Measurements from ENCODE around the gene SYNE1.
"Not testable (repeated sequence)": the region's sequence is repeated elsewhere in the genome, so short reads cannot be mapped to it uniquely, and the experiment has no call there.

Gene SYNE1

GRCh38 chr6:152086223-152086873 lies 550.8 kb downstream of the SYNE1 start:
- in situ Hi-C loops (cut with MboI; ENCODE audit: low sequenced_read_pairs, unreplicated experiment): no loop called here
- no peak for DNase-seq (ENCODE audit: low spot score)

GRCh38 chr6:152085451-152085921 lies 551.7 kb downstream of the SYNE1 start:
- TF ChIP-seq CTCF (IDR thresholded peaks at IDR 0.05; ENCODE audit: borderline replicate concordance, control extremely low read depth, extremely low read depth, insufficient read depth, missing control alignments): no peak
- in situ Hi-C loops (cut with MboI; ENCODE audit: low sequenced_read_pairs, unreplicated experiment): no loop called here
- DNase-seq (ENCODE audit: low spot score): no peak

More at GRCh38 chr6:152086223-152086873, 550.8 kb downstream of the SYNE1 start:
- TF ChIP-seq CTCF (IDR thresholded peaks at IDR 0.05; ENCODE audit: borderline replicate concordance, control extremely low read depth, extremely low read depth, insufficient read depth, missing control alignments): no peak

- in situ Hi-C loops (cut with MboI; ENCODE audit: low sequenced_read_pairs, unreplicated experiment): no loop called here
- no peak for DNase-seq (ENCODE audit: low spot score)
- no peak for TF ChIP-seq CTCF (IDR thresholded peaks at IDR 0.05; ENCODE audit: borderline replicate concordance, control extremely low read depth, extremely low read depth, insufficient read depth, missing control alignments)
These were observed 558.4 kb downstream of the SYNE1 start for GRCh38 chr6:152078804-152079203.

- TF ChIP-seq CTCF (IDR thresholded peaks at IDR 0.05; ENCODE audit: borderline replicate concordance, control extremely low read depth, extremely low read depth, insufficient read depth, missing control alignments): no peak
- no peak for DNase-seq (ENCODE audit: low spot score)
- in situ Hi-C loops (cut with MboI; ENCODE audit: low sequenced_read_pairs, unreplicated experiment): no loop called here
These were observed 559.2 kb downstream of the SYNE1 start for GRCh38 chr6:152078001-152078400.

GRCh38 chr6:152076242-152076641 lies 560.9 kb downstream of the SYNE1 start:
- in situ Hi-C loops (cut with MboI; ENCODE audit: low sequenced_read_pairs, unreplicated experiment); DNase-seq (ENCODE audit: low spot score): not testable (repeated sequence)

GRCh38 chr6:152071843-152072242 lies 565.3 kb downstream of the SYNE1 start:
- no peak for DNase-seq (ENCODE audit: low spot score)
- no peak for TF ChIP-seq CTCF (IDR thresholded peaks at IDR 0.05; ENCODE audit: borderline replicate concordance, control extremely low read depth, extremely low read depth, insufficient read depth, missing control alignments)
- in situ Hi-C loops (cut with MboI; ENCODE audit: low sequenced_read_pairs, unreplicated experiment): no loop called here

All from GM13976 (cell line).